ENCODE results near the gene MRNIP. TPM values are rescaled to one million over a fixed set of nuclear protein-coding genes. Genes with fewer than 3 reads are reported as not detected.
"Not testable (repeated sequence)": the region's sequence is repeated elsewhere in the genome, so short reads cannot be mapped to it uniquely, and the experiment has no call there.

The MRNIP gene
- total RNA-seq, 3 donors from 2014 or later: 32.3 to 67.2 (median 48.8) TPM

- H3K27ac ChIP-seq: no peak overlapping the region
Measured at GRCh38 chr5:179874136-179874535, 15.5 kb upstream of the MRNIP start.

GRCh38 chr5:179873588-179874110 is 15.0 kb upstream of the MRNIP start:
- TF ChIP-seq POLR2AphosphoS5 (IDR thresholded peaks at IDR 0.05) (no peak), CTCF (IDR thresholded peaks at IDR 0.05) (no peak), POLR2A (IDR thresholded peaks at IDR 0.05) (no peak)
- intact Hi-C loops (cut with DNase I; ENCODE audit: low total_unique reads): no loop called here
- Histone ChIP-seq H3K27me3 (no peaks in the 10 kb centered on the region), H3K9me3 (no peaks in the 10 kb centered on the region), H3K27ac (no peak overlapping the region), H3K4me3 (no peak overlapping the region), H3K36me3 (peaks cover 2% of the 10 kb centered on the region), H3K4me1 (no peaks in the 10 kb centered on the region)
- DNase-seq (ENCODE audit: low spot score in 2 of 2): no peak

More at GRCh38 chr5:179874136-179874535, 15.5 kb upstream of the MRNIP start:
- intact Hi-C loops (cut with DNase I; ENCODE audit: low total_unique reads): no loop called here
- Histone ChIP-seq H3K4me3 (no peak overlapping the region), H3K4me1 (no peaks in the 10 kb centered on the region), H3K27me3 (no peaks in the 10 kb centered on the region), H3K36me3 (peaks cover 7% of the 10 kb centered on the region), H3K9me3 (no peaks in the 10 kb centered on the region)
- no peak for DNase-seq (ENCODE audit: low spot score in 2 of 2)
- no peak for TF ChIP-seq POLR2AphosphoS5 (IDR thresholded peaks at IDR 0.05)
- no peak for TF ChIP-seq POLR2A (IDR thresholded peaks at IDR 0.05)
- TF ChIP-seq CTCF (IDR thresholded peaks at IDR 0.05): no peak

- DNase-seq (ENCODE audit: low spot score in 2 of 2): no peak
- H3K36me3 ChIP-seq: no peaks in the 10 kb centered on the region
- H3K27ac ChIP-seq: no peak overlapping the region
Measured at GRCh38 chr5:179872828-179873575, 14.4 kb upstream of the MRNIP start.

GRCh38 chr5:179872055-179872827 is 13.6 kb upstream of the MRNIP start:
- no peak for DNase-seq (ENCODE audit: low spot score in 2 of 2)
- no peak overlapping the region for H3K27ac ChIP-seq
- no peaks in the 10 kb centered on the region for H3K36me3 ChIP-seq
- no peaks in the 10 kb centered on the region for H3K4me1 ChIP-seq
- H3K9me3 ChIP-seq: no peaks in the 10 kb centered on the region
- no peak overlapping the region for H3K4me3 ChIP-seq
- H3K27me3 ChIP-seq: no peaks in the 10 kb centered on the region
- intact Hi-C loops (cut with DNase I; ENCODE audit: low total_unique reads): no loop called here
- no peak for TF ChIP-seq CTCF (IDR thresholded peaks at IDR 0.05)

More at GRCh38 chr5:179872828-179873575, 14.4 kb upstream of the MRNIP start:
- Histone ChIP-seq H3K9me3 (no peaks in the 10 kb centered on the region), H3K27me3 (no peaks in the 10 kb centered on the region), H3K4me1 (no peaks in the 10 kb centered on the region), H3K4me3 (no peak overlapping the region)
- TF ChIP-seq POLR2A (IDR thresholded peaks at IDR 0.05) (no peak), CTCF (IDR thresholded peaks at IDR 0.05) (no peak), POLR2AphosphoS5 (IDR thresholded peaks at IDR 0.05) (no peak)
- intact Hi-C loops (cut with DNase I; ENCODE audit: low total_unique reads): no loop called here

GRCh38 chr5:179871533-179871932 is 12.9 kb upstream of the MRNIP start:
- H3K36me3 ChIP-seq; intact Hi-C loops (cut with DNase I; ENCODE audit: low total_unique reads): not testable (repeated sequence)

More at GRCh38 chr5:179871533-179871932, 12.9 kb upstream of the MRNIP start:
- H3K9me3 ChIP-seq; H3K4me3 ChIP-seq; H3K4me1 ChIP-seq; DNase-seq (ENCODE audit: low spot score in 2 of 2); H3K27me3 ChIP-seq: not testable (repeated sequence)
- H3K27ac ChIP-seq: peak overlapping the region in 1 of 2 donors; percentile 81

All from breast epithelium (tissue), 4 donors.